HepG2 (cell line): ENCODE measurements around the gene FOXA1. TPM values are rescaled to one million over a fixed set of nuclear protein-coding genes. Genes with fewer than 3 reads are reported as not detected.

Experiments
- ATAC-seq: fragments of 200-7000 bp; cut with Tn5 transposase; 3 replicates; pipeline ENCODE4 v1.9.1; 2020; ENCODE audit warnings: mild to moderate bottlenecking, moderate library complexity
- BruUV-seq: library from RNA; stranded (reverse); fragments of 400-500 nt; replicated peaks from 2 replicates; lab custom pipeline; 2021; lab: Mats Ljungman, UMichigan
- CTCF ChIA-PET: fragments of 300-600 bp; formaldehyde crosslinking; extraction: SDS; loops from one replicate; lab custom pipeline; 2021; ENCODE audit warnings: low total read pairs, inconsistent platforms, low intra/inter-chr PET ratio; lab: Yijun Ruan, JAX
- POLR2A ChIA-PET: fragments of 350-600 bp; sonication (Branson Sonifier 250); formaldehyde crosslinking; loops from one replicate; lab custom pipeline; 2020; ENCODE audit warnings: antibody characterized with exemption, inconsistent platforms; lab: Yijun Ruan, JAX
- DNase-seq: peaks from one replicate; pipeline ENCODE4 v3.0.0-alpha.2; 2015; ENCODE audit warnings: low spot score
- FAIRE-seq: peaks from 3 replicates; lab custom pipeline; 2011; peaks lifted over from hg19 to GRCh38; lab: Jason Lieb, UNC
- H2AFZ ChIP-seq: one replicate; pipeline ENCODE4 v1.6.1; 2011; ENCODE audit warnings: low read length, inconsistent platforms
- H3K27ac ChIP-seq: fragments of 300-600 bp; 3 replicates; pipeline ENCODE4 v1.8.0; 2011; ENCODE audit warnings: mixed run types, mild to moderate bottlenecking, mixed read lengths, low read length, inconsistent platforms; ENCODE audit not compliant: insufficient read depth; ENCODE audit errors: extremely low read length
- H3K27me3 ChIP-seq, 2 experiments: fragments of 200-600 bp in 1 of 2; 2 replicates in 1 of 2; 3 replicates in 1 of 2; pipeline versions ENCODE4 v1.6.0 to v1.8.0; 2011; ENCODE audit warnings: low read length in 2 of 2, mild to moderate bottlenecking in 2 of 2, moderate library complexity in 2 of 2, inconsistent platforms in 1 of 2; ENCODE audit not compliant: insufficient read depth in 2 of 2, control insufficient read depth in 1 of 2
- H3K36me3 ChIP-seq, 2 experiments: fragments of 200-600 bp in 1 of 2; replicated peaks in 1 of 2; 2 replicates in 1 of 2; 3 replicates in 1 of 2; pipeline versions ENCODE4 v1.5.1 to v1.8.0; 2011; ENCODE audit warnings: low read length in 2 of 2, inconsistent platforms in 1 of 2; ENCODE audit not compliant: insufficient read depth in 2 of 2, control insufficient read depth in 1 of 2
- H3K4me1 ChIP-seq: 2 replicates; pipeline ENCODE4 v1.5.1; 2012; ENCODE audit warnings: low read length, inconsistent platforms; ENCODE audit not compliant: insufficient read depth
- H3K4me2 ChIP-seq: 2 replicates; pipeline ENCODE4 v1.6.0; 2011; ENCODE audit warnings: low read depth, low read length, inconsistent platforms
- H3K4me3 ChIP-seq, 3 experiments: fragments of 200-600 bp in 1 of 3; sonication (generic), shearing (Covaris generic) in 1 of 3; replicated peaks in 1 of 3; 2 replicates each; pipeline ENCODE4 v1.5.1; 2011 to 2016; ENCODE audit warnings: low read length in 3 of 3, inconsistent platforms in 2 of 3, low read depth in 2 of 3, mild to moderate bottlenecking in 2 of 3, control low read depth in 1 of 3, mixed read lengths in 1 of 3; ENCODE audit not compliant: insufficient read depth in 1 of 3
- H3K79me2 ChIP-seq: one replicate; pipeline ENCODE4 v1.6.1; 2011; ENCODE audit warnings: low read length, inconsistent platforms; ENCODE audit not compliant: insufficient read depth
- H3K9ac ChIP-seq: 2 replicates; pipeline ENCODE4 v1.6.0; 2011; ENCODE audit warnings: mild to moderate bottlenecking, low read depth, low read length, inconsistent platforms; ENCODE audit not compliant: insufficient read depth
- H3K9me3 ChIP-seq: 2 replicates; pipeline ENCODE4 v1.5.1; 2012; ENCODE audit warnings: mild to moderate bottlenecking, low read length
- H4K20me1 ChIP-seq: 2 replicates; pipeline ENCODE4 v1.6.0; 2011; ENCODE audit warnings: inconsistent platforms, mild to moderate bottlenecking, low read length, moderate library complexity; ENCODE audit not compliant: insufficient read depth
- CSRNP2 ChIP-seq: sonication (generic); formaldehyde crosslinking; conservative IDR thresholded peaks from 2 replicates; pipeline ENCODE4 v1.8.0; 2022; ENCODE audit warnings: low read depth, missing genetic modification reagents
- HNRNPK ChIP-seq: fragments of 200-400 bp; formaldehyde crosslinking; IDR thresholded peaks from 2 replicates; pipeline ENCODE4 v1.6.1; 2018; ENCODE audit warnings: low read length, low read depth, moderate library complexity, mild to moderate bottlenecking; ENCODE audit not compliant: poor library complexity, severe bottlenecking
- PBX3 ChIP-seq: sonication (generic); formaldehyde crosslinking; IDR thresholded peaks from 2 replicates; pipeline ENCODE4 v1.8.1; 2023; ENCODE audit warnings: missing genetic modification reagents, inconsistent platforms, borderline replicate concordance
- POLR2G ChIP-seq: fragments of 200-400 bp; formaldehyde crosslinking; IDR thresholded peaks from 2 replicates; pipeline ENCODE4 v1.6.1; 2018; ENCODE audit warnings: mild to moderate bottlenecking, low read depth, low read length, moderate library complexity
- RBM22 ChIP-seq: fragments of 200-400 bp; formaldehyde crosslinking; optimal IDR thresholded peaks from 2 replicates; pipeline ENCODE3; 2017; ENCODE audit warnings: mild to moderate bottlenecking, low read length, moderate library complexity
- RELA ChIP-seq: sonication (generic); formaldehyde crosslinking; IDR thresholded peaks from 2 replicates; pipeline ENCODE4 v1.4.0; 2020; ENCODE audit warnings: missing genetic modification reagents
- SIN3B ChIP-seq: fragments of 150-350 bp; IDR thresholded peaks from 2 replicates; pipeline ENCODE4 v1.6.1; 2014; ENCODE audit warnings: low read length
- SOX13 ChIP-seq, 3 experiments: fragments of 450-650 bp in 1 of 3; sonication (generic) in 1 of 3; formaldehyde crosslinking in 1 of 3; IDR thresholded peaks in 2 of 3; conservative IDR thresholded peaks in 1 of 3; 2 replicates each; pipeline versions ENCODE4 v1.5.0 to v1.6.1; 2016 to 2020; ENCODE audit warnings: antibody characterized with exemption in 1 of 3, mild to moderate bottlenecking in 1 of 3, missing compliant biosample characterization in 1 of 3, missing genetic modification reagents in 1 of 3, moderate library complexity in 1 of 3
- STAG1 ChIP-seq: sonication (generic); formaldehyde crosslinking; IDR thresholded peaks from 2 replicates; pipeline ENCODE4 v1.4.0; 2020; ENCODE audit warnings: missing genetic modification reagents
- THRA ChIP-seq: sonication (generic); formaldehyde crosslinking; IDR thresholded peaks from 2 replicates; pipeline ENCODE4 v1.4.0; 2020; ENCODE audit warnings: missing genetic modification reagents, borderline replicate concordance
- ZFP36L2 ChIP-seq: sonication (generic); formaldehyde crosslinking; IDR thresholded peaks from 2 replicates; pipeline ENCODE4 v1.4.0; 2020; ENCODE audit warnings: missing genetic modification reagents
- ZNF775 ChIP-seq: sonication (generic); formaldehyde crosslinking; IDR thresholded peaks from 2 replicates; pipeline ENCODE4 v1.4.0; 2020; ENCODE audit warnings: missing genetic modification reagents, mild to moderate bottlenecking, moderate library complexity, borderline replicate concordance
- ZNF878 ChIP-seq: sonication (generic); formaldehyde crosslinking; IDR thresholded peaks from 2 replicates; pipeline ENCODE4 v1.8.1; 2023; ENCODE audit warnings: mild to moderate bottlenecking, missing genetic modification reagents, moderate library complexity
- WGBS: methylation state at CpG from one replicate; pipeline ENCODE4 v1.1.6; 2017; ENCODE audit warnings: low lambda C conversion rate; 5-methylcytosine and 5-hydroxymethylcytosine counted together
- in situ Hi-C: cut with HindIII; loops from 2 replicates; pipeline ENCODE4 v1.10.0; 2017; ENCODE audit warnings: low pct_unique_long_range_greater_than_20kb; ENCODE audit not compliant: extremely low pct_ligation_motif_present
- intact Hi-C: fragments of 100-400 bp; cut with micrococcal nuclease; formaldehyde crosslinking; loops from one replicate; pipeline ENCODE4 v1.10.0; 2022; ENCODE audit not compliant: unreplicated experiment
- polyA plus RNA-seq, 8 experiments: library from polyadenylated mRNA; depleted of rRNA in 3 of 8; stranded (reverse) in 7 of 8; unstranded in 1 of 8; fragments of >200 nt; fragmentation: Illumina TruSeq in 4 of 8; extraction: Trizol in 4 of 8; gene quantifications; 2 replicates each; pipeline versions ENCODE4 v1.2.1 to v1.2.3, GENCODE V29; 2011 to 2016; ENCODE audit warnings: low read depth in 4 of 8, missing spikeins in 1 of 8, mixed read lengths in 1 of 8; ENCODE audit not compliant: insufficient read depth in 1 of 8
- total RNA-seq, 5 experiments: library from RNA; depleted of rRNA; stranded (reverse); fragments of >200 nt; fragmentation: Illumina TruSeq; extraction: Trizol; gene quantifications; 2 replicates each; pipeline ENCODE4 v1.2.3, GENCODE V29; 2016; ENCODE audit warnings: low read depth in 1 of 5

FOXA1 gene
- total and polyA plus RNA-seq, 2 of the 13 experiments (the other 11 are each of a cell fraction or from before 2014, with no cell fraction given) = 43.4 to 58.6 TPM

- intact Hi-C loops (loop anchor here (5.0 kb wide), 2 partner anchors 108 to 203 kb away; no protein-coding TSS in a partner anchor), in situ Hi-C loops (loop anchor here (5.0 kb wide), 1 partner anchor 338 kb away; no protein-coding TSS in a partner anchor)
- Histone ChIP-seq H3K27ac (peak overlapping the region; percentile 1), H3K36me3 (peaks cover 9 to 14% of the 10 kb centered on the region in 2 experiments), H3K27me3 (no peaks in the 10 kb centered on the region; a peak in 1 of 5 replicates), H2AFZ (no peak overlapping the region), H3K79me2 (peaks cover 64% of the 10 kb centered on the region), H3K4me2 (peak overlapping the region; percentile 84), H4K20me1 (no peaks in the 10 kb centered on the region), H3K9ac (peak overlapping the region; percentile 88; the same call in 1 of the 2 replicates), H3K4me1 (peaks cover 61% of the 10 kb centered on the region), H3K4me3 (peak overlapping the region; percentile 36 to 91 (median 72); a peak in 5 of 6 replicates), H3K9me3 (no peaks in the 10 kb centered on the region)
- CTCF ChIA-PET = no interaction called here
- POLR2A ChIA-PET = interaction anchor here (1.0 to 1.5 kb wide), 2 partner anchors 14 to 44 kb away, joined by 3 to 4 read pairs; no protein-coding TSS in a partner anchor
- TF ChIP-seq POLR2G = peak; percentile 53; the same call in 1 of the 2 replicates
- no peak for TF ChIP-seq RELA
- TF ChIP-seq SIN3B = 0 out of 2 replicates have a peak, but pooled peaks have one; percentile 23
- 0 out of 2 replicates have a peak, but pooled peaks have one; percentile 2 for TF ChIP-seq STAG1 (CRISPR knock-in tag)
- TF ChIP-seq SOX13 (IDR thresholded peaks at IDR 0.05) = no peak
- 0 out of 4 replicates have a peak, but pooled peaks of 1 of the 2 experiments have one; percentile 71 for TF ChIP-seq SOX13 (CRISPR knock-in tag; conservative IDR thresholded peaks at IDR 0.05 in 1 of 2, IDR thresholded peaks at IDR 0.05 in 1 of 2)
- TF ChIP-seq THRA = 0 out of 2 replicates have a peak, but pooled peaks have one; percentile 0
- 0 out of 2 replicates have a peak, but pooled peaks have one; percentile 25 for TF ChIP-seq ZNF775
- 0 out of 2 replicates have a peak, but pooled peaks have one; percentile 49 for TF ChIP-seq PBX3 (CRISPR knock-in tag)
- TF ChIP-seq HNRNPK = peak; percentile 56
- TF ChIP-seq ZNF878 (CRISPR knock-in tag) = peak; percentile 61; the same call in 1 of the 2 replicates
- peak; percentile 79 for TF ChIP-seq RBM22
- no peak for TF ChIP-seq CSRNP2 (CRISPR knock-in tag)
- no peak for TF ChIP-seq ZFP36L2 (CRISPR knock-in tag)
- DNase-seq (no peak), ATAC-seq (no peak), FAIRE-seq (no peak)
- BruUV-seq = TSS peak; percentile 14
- WGBS = 66% methylated on average over 4 of the region's 4 CpGs
Observed at GRCh38 chr14:37590428-37591139, 4.5 kb downstream of the FOXA1 start.
